Keratinocyte (primary cell): Measurements from ENCODE around the gene YTHDF1.

Experiments
- EZH2 ChIP-seq: IDR thresholded peaks from one replicate; pipeline ENCODE4 v1.6.1; 2012; ENCODE audit warnings: inconsistent platforms, mild to moderate bottlenecking, low read length, moderate library complexity
- TF ChIP-seq, protein P1 (sequence below), 3 experiments: IDR thresholded peaks in 1 of 3; conservative IDR thresholded peaks in 1 of 3; optimal IDR thresholded peaks in 1 of 3; 2 replicates in 2 of 3; 3 replicates in 1 of 3; pipeline versions ENCODE3 to v1.5.1; 2011; ENCODE audit warnings: low read length in 3 of 3, mild to moderate bottlenecking in 3 of 3, moderate library complexity in 2 of 3, control low read depth in 1 of 3, inconsistent platforms in 1 of 3; ENCODE audit not compliant: insufficient read depth in 2 of 3; ENCODE audit errors: extremely low read depth in 1 of 3

DNA sequence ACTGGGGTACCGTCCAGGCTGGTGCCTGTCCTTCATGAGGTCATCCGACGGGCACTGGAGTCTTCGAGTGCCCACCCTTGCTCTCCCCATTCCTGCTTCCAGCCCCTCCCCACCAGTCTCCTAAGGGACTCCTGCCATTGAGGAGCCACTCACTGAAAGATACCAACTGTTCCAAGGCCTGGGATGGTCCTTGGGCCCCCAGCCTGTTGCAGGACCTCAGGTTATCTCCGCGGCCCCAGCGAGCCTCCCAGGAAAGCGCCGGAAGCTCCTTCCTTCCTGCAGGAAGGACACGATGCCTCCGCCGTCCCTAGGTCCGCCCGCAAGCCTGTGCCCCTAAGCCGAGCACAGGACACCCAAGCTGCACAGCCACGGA, 37.1 kb upstream of the YTHDF1 start:
- TF ChIP-seq, protein P1, sequence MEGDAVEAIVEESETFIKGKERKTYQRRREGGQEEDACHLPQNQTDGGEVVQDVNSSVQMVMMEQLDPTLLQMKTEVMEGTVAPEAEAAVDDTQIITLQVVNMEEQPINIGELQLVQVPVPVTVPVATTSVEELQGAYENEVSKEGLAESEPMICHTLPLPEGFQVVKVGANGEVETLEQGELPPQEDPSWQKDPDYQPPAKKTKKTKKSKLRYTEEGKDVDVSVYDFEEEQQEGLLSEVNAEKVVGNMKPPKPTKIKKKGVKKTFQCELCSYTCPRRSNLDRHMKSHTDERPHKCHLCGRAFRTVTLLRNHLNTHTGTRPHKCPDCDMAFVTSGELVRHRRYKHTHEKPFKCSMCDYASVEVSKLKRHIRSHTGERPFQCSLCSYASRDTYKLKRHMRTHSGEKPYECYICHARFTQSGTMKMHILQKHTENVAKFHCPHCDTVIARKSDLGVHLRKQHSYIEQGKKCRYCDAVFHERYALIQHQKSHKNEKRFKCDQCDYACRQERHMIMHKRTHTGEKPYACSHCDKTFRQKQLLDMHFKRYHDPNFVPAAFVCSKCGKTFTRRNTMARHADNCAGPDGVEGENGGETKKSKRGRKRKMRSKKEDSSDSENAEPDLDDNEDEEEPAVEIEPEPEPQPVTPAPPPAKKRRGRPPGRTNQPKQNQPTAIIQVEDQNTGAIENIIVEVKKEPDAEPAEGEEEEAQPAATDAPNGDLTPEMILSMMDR (optimal IDR thresholded peaks at IDR 0.05 in 1 of 3, IDR thresholded peaks at IDR 0.05 in 1 of 3, conservative IDR thresholded peaks at IDR 0.05 in 1 of 3; ENCODE audit: extremely low read depth in 1 of 3, insufficient read depth in 2 of 3, low read length in 3 of 3) = no peak
- TF ChIP-seq EZH2 = peak; percentile 26
